NCI-H2081 treated with DMSO at 0.1 percent for 48 hours (cell line): ENCODE measurements around the gene PRR5L.

Experiments used
- DNase-seq: peaks from one replicate; lab custom pipeline; 2025; lab: John Stamatoyannopoulos, UW

The PRR5L gene

GRCh38 chr11:36376888-36377758, 81.0 kb downstream of the PRR5L start:
- no peak for DNase-seq

GRCh38 chr11:36377759-36378564, 81.9 kb downstream of the PRR5L start:
- DNase-seq = no peak

GRCh38 chr11:36379653-36380052, 83.6 kb downstream of the PRR5L start:
- no peak for DNase-seq

DNA sequence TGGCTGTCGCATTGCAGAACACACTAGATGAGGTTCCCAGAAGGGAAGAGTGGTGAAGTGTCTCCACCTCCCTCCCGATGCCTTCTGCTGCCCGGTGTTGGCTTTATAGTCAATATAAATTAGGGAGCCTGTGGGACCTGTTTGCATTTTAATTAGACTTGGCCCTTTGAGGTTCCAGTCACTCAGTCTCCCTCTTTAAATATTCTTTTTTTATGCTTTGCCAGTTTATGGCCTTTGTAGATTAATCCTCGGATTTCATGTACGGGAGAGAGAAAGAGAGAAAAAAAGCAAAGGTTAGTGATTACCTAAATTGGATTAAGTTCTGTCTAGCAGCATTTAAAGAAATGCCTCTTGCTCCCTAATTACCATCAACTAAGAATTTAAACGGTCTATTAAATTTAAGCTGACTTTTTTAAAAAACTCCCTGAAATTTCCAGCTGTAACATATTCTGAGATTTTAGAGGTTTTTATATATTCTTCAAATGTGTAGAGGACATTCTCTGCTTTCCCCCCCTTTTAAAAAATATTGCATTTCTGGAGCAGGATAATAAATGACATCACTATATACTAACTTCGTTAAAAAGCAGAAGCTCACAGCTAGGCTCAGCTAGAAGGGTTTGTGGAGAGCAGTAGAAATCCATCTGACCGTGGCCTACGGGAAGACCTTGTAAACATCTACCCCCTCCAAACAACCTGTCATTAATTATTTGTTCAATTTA, 84.4 kb downstream of the PRR5L start:
- no peak for DNase-seq

DNA sequence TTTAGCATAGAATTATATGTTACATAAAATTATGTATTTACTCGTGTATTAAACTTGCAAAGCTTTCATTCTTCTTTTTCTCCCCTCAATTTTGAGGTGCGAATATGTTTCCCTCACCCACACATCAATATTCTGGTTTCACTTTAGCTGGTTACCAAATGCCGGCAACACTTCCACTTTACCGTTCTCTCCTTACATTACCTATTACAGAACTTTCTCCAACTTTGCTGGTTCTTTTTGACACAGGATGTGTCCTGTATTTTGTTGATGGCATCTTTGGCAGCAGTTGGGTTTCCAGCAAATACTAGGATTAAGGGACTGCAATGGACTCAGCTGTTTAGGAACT, 84.9 kb downstream of the PRR5L start:
- no peak for DNase-seq

- DNase-seq = no peak
These were observed 87.1 kb downstream of the PRR5L start for GRCh38 chr11:36383195-36383594.

- DNase-seq = no peak
These were observed 89.3 kb downstream of the PRR5L start for GRCh38 chr11:36385121-36385970.

GRCh38 chr11:36386411-36386810, 90.3 kb downstream of the PRR5L start:
- no peak for DNase-seq

GRCh38 chr11:36388071-36388470, 92.0 kb downstream of the PRR5L start:
- DNase-seq = no peak

GRCh38 chr11:36388951-36389350, 92.9 kb downstream of the PRR5L start:
- DNase-seq = no peak

- no peak for DNase-seq
These were observed 93.7 kb downstream of the PRR5L start for GRCh38 chr11:36389811-36390210.

DNA sequence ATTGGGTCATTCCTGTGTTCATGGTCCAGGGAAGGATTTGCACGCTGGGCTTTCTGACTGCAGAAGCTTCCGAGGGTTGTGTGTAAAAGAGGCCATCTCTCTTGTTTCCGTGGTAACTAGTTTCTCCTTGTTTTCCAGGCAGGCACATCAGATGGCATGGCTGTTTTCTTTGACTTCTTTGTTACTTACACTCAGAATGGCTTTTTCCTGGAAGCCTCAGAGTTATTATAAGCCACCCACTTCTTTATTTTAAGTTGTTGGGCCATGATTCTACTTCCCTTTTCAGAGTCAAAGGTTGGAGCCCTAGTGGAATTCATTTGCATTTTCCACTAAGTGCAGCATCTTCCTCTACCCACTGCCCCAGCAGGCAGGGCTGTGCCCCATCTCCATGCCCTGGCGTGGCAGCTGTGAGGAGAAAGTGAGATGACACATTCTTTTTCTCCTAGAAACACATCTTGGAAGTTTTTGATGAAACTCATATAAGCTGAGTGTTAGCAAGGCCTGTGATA, 94.9 kb downstream of the PRR5L start:
- DNase-seq = no peak

GRCh38 chr11:36392196-36392595, 96.1 kb downstream of the PRR5L start:
- no peak for DNase-seq

- DNase-seq = no peak
These were observed 98.0 kb downstream of the PRR5L start for GRCh38 chr11:36394056-36394455.

DNA sequence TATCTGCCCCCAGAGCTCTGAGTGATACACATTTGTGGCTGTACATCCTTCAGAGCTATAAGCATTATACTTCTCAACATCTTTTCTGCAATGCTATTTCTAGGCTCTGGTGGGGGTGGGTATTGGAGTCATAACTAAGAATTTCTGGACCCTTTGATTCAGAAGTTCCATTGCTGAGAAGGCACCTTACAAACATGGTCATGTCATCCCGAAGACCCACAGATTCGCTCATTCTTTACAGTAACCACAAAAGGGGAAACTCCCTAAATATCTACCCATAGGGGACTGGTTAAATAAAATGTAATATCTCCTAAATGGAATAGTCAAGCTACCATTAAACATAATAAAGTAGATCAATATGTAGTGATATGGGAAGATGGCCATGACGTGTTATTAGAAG, 98.8 kb downstream of the PRR5L start:
- no peak for DNase-seq

GRCh38 chr11:36395978-36396736, 100.1 kb downstream of the PRR5L start:
- DNase-seq = no peak

DNA sequence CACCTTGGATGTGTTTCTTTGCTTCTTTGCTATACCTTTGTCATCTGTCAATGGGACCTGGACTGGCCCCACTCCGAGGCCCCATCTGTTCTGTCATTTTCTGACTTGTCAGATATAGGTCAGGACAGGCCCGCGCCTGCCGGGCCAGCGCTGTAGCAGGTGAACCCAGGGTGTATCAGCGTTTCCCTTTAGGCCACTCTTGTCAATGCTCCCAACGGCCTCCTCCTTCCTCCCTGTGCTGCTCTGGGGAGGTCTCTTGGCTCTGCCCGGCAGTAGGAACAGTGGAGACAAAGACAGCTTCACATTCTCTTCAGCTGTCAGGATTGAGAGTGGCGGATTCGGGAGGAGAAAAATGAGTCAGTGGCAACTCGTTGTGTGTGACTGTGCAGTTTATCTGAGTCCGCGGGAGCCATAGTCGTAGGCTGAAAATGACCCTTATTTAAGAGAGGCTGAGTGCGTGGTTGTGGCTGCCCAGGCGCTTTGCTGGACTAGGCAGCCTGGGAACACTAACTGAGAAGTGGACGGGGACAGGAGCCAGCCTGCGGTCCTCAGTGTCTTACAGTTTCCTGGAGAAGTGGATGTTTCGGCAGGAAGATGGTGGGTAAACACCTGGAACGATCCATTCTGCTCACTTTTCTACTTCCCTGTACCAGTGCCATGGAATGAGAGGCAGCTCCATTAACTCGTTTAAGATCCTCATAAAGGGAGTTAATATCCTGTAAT, 102.3 kb downstream of the PRR5L start:
- no peak for DNase-seq

- no peak for DNase-seq
These were observed 103.1 kb downstream of the PRR5L start for GRCh38 chr11:36399236-36399635.

DNA sequence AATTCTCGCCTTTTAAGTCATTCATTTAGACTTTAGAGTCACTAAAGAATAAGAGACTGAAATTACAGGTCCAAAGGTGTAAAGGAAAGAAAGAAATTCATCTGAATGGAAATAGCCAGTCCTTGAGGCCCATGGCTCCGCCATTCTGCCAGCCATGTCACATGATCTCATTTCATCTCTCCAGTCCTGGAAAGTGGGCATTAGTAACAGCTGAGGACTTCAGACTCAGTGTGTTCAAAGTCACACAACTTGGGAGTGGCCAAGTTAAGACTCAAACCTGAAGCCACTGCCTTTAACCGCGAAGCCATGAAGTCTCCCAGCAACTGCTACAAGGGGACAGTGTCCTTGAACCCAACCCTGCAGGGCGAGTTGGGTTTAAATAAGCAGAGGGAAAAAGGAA, 103.7 kb downstream of the PRR5L start:
- DNase-seq = no peak
